Epidermal melanocyte (primary cell): Measurements from ENCODE around the gene ABCB6.
"Not testable (repeated sequence)": the region's sequence is repeated elsewhere in the genome, so short reads cannot be mapped to it uniquely, and the experiment has no call there.

Experiments
- DNase-seq: peaks from one replicate; pipeline ENCODE4 v3.0.0; 2011; ENCODE audit warnings: low spot score; ENCODE audit not compliant: insufficient read length

Gene ABCB6

DNA sequence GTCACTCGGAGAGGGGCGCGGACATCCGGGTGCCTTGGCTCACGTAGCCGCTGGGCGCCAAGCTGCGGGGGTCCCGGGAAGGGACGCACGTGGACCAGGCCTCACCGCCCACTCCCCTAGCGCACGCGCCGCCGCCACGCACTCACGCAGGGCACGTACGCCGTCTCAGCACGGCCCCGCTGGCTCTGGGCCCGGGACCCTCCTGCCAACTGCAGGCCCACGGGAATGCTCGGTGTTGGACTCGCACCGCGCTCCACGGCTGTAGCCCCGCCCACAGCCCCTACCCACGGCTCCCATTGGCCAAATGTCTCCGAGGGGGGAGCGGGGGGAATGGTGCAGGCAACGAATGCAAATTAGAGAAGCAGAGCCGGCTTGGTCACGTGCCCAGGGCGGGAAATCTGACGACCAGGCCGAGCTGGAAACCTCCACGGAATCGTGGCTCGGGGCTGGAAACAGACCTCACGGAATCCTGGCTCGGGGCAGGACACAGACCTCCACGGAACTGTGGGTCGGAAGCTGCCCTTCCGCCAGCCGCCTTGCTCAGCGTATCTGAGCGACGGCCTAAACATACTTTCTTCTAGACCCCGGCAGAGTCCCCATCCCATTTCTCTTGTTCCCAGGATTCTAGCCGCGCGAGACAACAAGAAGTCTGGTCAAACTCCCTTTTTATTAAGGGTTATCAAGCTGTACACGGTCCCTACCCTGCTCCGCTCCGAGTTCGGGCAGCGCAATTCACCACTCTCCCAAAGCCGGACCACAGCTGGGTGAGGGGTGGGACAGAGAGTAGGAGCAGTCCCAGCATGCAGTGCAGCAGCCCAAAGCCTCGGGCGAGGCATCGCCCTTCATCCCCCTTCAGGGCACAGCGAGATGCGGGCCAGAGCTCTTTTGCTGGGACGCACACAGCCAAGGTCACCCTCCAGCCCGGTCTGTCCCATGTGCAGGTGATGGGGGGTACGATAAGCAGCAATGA lies at the start of gene ABCB6:
TSS of gene ABCB6 (minus strand) at position 227 of the 970 bp plus-strand sequence. CDS start 285 bp downstream, outside the sequence.
- DNase-seq: peak; percentile 97

DNA sequence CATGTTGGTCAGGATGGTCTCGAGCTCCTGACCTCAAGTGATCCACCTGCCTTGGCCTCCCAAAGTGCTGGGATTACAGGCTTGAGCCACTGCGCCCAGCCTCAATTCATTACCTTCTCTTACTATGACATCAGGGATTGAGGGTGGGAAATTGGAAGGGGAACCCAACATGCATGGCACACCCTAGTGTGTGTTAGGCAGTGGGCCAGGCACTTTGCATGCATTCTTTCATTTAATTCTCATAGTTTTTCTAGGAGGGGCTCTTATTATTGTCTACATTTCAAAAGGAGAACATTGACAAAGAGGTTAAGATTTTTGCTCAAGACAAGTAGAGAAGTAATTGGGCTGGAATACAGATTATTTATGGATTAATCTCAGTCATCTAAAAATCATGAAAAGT lies 49.5 kb upstream of the ABCB6 start:
- DNase-seq: no peak

- DNase-seq: no peak
These were observed 48.1 kb upstream of the ABCB6 start for GRCh38 chr2:219266886-219267285.

GRCh38 chr2:219266232-219266631 lies 47.5 kb upstream of the ABCB6 start:
- no peak for DNase-seq

GRCh38 chr2:219261024-219261855 lies 42.5 kb upstream of the ABCB6 start:
- no peak for DNase-seq

DNA sequence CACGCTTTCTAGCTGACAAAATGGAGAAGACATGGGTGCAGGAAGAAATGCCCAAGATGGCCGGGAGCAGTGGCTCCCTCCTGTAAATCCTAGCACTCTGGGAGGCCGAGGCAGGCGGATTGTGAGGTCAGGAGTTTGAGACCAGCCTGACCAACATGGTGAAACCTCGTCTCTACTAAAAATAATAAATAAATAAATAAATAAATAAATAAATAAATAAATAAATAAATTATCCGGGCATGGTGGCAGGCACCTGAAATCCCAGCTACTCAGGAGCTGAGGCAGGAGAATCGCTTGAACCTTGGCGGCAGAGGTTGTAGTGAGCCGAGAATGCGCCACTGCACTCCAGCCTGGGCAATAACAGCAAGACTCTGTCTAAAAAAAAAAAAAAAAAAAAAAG lies 40.2 kb upstream of the ABCB6 start:
- DNase-seq: not testable (repeated sequence)

DNA sequence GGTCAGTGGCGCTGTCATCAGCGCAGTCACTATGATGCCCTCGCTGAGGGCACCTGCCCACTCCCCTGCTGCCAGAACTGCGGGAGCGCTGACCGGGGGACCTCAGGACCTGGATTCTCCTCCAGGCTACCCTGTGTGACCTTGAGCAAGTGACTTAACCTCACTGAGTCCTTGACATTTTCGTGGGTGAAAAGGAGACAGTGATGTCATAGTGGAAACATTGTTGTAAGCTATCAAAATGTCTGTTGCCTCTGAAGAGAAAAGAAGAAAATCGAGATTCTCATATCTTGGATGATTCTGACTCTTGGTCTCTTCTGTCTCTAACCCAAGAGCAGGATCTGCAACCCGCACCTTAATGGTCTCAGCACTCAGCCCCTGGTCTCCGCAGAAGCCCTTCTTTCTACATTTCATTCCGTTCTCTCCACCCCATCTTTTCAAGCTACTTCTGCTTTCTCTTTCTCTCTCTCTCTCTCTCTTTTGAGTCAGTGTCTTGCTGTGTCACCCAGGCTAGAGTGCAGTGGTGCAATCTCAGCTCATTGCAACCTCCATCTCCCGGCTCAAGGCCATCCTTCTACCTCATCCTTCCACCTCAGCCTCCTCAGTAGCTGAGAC lies 35.9 kb upstream of the ABCB6 start:
- no peak for DNase-seq

DNA sequence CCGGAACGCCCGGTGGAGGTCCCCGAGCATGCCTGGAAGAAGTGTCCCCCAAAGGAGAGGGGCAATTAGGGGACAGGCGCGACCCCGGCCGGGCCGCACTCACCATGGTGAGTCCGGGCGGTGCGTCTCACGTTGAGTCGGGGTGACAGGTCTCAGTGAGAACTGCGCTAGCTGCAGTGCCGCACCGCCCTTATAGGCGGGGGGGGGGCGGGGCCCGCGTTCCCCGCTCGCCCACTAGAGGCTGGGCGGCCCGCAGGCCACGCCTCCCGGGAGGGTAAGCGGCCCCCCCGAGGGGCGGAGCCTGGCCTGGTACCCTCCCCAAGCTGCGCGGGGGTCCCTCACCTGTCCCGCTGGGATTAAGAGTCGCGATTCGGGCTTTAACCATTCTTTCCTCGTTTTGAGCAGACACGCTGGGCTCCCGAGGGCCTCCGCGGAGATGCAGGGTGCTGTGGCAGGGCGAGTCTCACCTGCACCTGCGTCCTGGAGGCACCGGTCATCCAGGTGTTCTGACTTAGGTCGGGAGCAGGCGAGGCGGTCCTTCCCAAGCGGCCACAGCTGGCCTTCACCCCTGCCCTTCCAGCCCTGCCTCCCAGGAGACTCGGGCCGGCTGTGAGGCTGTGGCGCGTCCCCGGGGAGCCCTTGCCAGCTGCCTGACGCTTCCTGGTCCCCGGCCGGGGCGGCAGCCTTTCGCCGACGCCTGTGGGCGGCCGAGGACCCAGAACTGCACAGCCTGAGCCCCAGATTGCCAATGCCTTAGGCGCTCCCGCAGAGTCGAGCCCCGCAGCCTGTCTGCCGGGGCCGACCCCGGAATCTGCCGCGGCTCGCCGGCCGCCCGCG lies 35.2 kb upstream of the ABCB6 start, which contains the start of gene TUBA4A:
TSS of gene TUBA4A (minus strand) at position 166 of the 837 bp plus-strand sequence. CDS start at position 106, 60 bp downstream.
- DNase-seq: peak; percentile 79

DNA sequence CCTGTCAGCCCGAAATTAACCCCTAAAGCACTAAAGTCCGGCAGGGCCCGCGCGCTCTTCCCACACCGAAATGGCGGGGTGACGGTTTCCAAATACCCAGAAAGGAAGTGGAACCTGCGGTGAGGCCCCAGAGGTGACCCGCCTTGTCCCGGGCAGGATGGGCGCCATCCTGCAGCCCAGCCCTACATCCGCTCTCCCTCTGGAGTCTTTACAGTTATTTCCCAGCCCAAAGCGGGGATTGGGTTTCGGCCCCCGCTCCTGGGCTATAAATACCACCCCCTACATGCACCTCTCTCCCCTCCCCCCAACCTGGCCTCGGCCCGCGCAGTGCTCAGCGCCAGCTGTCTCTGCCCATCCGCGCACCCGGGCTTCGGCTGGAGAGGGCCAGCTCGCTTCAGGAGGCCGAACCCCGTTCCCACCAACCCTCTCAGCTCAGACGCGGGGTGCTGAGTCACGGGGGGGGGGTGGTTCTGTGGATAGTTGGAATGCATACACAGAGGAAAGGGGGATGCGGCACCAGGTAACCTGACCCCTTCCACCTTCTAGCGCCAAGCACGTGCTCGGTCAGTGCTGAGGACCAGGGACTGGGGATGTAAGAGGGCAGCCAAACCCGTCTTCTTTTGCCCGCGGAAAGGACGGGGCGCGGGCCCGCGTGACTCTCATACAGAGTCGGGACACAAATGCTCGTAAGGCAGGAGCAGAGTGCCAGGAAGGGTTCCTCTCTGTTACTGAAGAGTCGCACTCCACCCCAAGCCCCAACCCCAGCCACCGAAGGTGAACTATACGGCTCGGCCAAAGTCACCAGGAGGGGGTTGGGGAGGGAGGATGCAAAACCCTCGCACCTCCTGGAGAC lies 34.4 kb upstream of the ABCB6 start, which contains the start of gene TUBA4B:
TSS of gene TUBA4B (plus strand) at position 344 of the 853 bp plus-strand sequence. CDS start at position 509, 165 bp downstream.
- DNase-seq: no peak

GRCh38 chr2:219252570-219252899 lies 33.8 kb upstream of the ABCB6 start:
- DNase-seq: no peak

GRCh38 chr2:219252084-219252483 lies 33.3 kb upstream of the ABCB6 start:
- DNase-seq: no peak

GRCh38 chr2:219251656-219252055 lies 32.9 kb upstream of the ABCB6 start:
- no peak for DNase-seq

DNA sequence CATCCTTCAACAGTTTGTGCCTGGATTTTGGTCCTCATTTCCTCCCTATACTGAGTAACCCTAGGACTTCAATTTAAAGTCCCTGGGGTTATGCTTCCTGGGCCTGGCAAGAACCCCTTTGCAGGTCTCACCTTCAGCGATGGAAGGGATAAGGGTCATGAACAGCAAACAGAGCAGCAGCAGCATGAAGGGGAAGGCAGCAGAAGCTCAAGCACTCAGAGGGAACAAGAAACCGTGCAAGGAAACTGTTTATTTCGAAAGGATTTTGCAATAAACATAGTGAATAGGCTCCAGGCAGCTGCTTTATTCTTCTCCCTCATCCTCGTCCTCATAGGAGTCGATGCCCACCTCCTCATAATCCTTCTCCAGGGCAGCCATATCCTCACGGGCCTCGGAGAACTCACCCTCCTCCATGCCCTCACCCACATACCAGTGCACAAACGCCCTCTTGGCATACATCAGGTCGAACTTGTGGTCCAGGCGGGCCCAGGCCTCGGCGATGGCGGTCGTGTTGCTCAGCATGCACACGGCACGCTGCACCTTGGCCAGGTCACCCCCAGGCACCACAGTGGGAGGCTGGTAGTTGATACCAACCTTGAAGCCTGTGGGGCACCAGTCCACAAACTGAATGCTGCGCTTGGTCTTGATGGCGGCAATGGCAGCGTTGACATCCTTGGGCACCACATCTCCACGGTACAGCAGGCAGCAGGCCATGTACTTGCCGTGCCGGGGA lies 31.5 kb upstream of the ABCB6 start:
- DNase-seq: no peak

- DNase-seq: no peak
These were observed 30.6 kb upstream of the ABCB6 start for GRCh38 chr2:219249203-219249980.

DNA sequence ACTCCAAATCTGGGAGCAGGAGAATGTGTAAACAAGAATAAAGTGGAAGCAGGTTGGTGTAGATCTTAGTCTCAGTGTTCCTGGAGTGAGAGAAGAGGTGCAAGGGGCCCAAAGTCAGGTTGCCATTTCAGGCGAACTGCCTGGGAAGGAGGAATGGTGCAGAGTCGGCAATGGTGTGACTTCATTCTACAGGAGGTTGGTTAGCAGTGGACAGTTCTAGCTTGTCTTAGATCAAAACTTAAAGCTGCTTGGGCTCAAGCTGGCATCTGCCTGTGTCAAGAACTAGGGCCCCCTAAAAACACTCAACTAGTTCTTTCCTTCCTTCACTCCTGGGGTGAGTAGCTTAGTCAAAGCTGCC lies 30.1 kb upstream of the ABCB6 start:
- no peak for DNase-seq

GRCh38 chr2:219247678-219248642 lies 29.2 kb upstream of the ABCB6 start:
- no peak for DNase-seq

- no peak for DNase-seq
These were observed 27.8 kb upstream of the ABCB6 start for GRCh38 chr2:219246559-219246958.
